ENCODE results near the gene ADPRHL1.

The ADPRHL1 gene

DNA sequence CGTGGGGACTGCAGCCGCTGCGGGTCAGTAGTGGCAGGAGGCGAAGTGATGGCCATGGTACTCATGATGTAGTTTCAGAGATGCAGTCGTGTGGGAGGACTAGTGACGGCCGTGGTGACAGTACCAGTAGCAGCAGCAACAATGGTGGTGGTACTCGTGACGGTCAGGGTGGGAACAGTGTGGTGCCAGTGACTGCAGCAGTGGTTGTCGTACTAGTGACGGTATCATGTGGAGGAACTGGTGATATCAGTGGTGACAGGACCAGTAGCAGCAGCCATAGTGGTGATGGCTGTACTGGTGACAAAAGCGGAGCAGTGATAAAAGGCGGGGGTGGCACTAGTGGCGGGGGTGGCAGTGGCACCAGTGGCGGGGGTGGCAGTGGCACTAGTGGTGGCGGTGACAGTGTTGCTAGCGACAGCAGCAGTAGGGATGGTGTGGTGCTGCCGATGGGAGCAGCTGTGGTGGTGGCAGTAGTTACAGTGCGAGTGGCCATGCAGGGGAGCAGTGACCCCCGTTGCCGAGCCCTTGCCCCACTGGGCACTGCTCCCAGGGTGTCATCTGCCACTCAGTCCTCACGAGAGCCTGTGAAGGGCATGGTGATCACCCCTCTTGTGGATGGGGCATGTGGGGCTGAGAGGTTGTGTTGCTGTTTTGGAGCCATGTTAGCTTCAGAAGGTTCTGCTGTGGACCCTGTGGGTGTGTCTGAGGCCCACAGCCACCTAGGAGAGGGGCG is 22.7 kb downstream of the ADPRHL1 start:
- no peak for DNase-seq

- no peak for DNase-seq
Measured at GRCh38 chr13:113429608-113429985, 23.7 kb downstream of the ADPRHL1 start.

DNA sequence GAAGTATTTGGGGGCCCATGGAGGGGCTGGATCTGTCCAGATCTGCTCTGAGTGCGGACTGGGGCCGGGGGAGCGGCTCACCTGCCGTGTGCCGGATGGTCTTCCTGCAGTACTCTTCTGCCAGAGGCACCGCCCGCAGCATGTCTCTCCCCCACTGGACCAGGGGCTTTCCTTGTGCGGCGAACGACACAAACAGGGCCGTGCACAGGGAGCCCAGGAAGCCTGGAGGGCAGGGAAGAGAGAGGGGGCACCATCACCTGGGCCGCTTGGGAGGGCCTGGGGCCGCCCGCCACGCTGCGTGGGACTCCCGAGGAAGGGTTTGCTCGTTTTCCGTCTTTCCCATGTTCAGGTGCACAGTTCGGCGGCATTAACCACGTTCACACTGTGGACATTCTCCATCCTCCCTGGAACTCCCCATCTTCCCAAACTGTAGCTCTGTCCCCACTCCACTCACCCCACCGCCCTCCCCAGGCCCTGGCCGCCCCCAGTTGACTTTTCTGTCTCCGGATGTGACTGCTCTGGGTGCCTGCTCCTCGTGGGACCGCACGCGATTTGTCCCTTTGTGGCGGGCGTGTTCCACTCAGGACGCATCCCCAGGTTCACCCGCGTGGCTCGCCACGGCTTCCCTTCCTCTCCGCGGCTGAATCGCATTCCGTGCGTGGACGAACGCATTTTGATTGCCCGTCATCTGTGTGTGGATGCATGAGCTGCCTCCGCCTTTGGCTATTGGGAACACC is 24.2 kb downstream of the ADPRHL1 start:
- no peak for DNase-seq

- DNase-seq, result no peak
Measured at GRCh38 chr13:113428469-113428865, 24.8 kb downstream of the ADPRHL1 start.

DNA sequence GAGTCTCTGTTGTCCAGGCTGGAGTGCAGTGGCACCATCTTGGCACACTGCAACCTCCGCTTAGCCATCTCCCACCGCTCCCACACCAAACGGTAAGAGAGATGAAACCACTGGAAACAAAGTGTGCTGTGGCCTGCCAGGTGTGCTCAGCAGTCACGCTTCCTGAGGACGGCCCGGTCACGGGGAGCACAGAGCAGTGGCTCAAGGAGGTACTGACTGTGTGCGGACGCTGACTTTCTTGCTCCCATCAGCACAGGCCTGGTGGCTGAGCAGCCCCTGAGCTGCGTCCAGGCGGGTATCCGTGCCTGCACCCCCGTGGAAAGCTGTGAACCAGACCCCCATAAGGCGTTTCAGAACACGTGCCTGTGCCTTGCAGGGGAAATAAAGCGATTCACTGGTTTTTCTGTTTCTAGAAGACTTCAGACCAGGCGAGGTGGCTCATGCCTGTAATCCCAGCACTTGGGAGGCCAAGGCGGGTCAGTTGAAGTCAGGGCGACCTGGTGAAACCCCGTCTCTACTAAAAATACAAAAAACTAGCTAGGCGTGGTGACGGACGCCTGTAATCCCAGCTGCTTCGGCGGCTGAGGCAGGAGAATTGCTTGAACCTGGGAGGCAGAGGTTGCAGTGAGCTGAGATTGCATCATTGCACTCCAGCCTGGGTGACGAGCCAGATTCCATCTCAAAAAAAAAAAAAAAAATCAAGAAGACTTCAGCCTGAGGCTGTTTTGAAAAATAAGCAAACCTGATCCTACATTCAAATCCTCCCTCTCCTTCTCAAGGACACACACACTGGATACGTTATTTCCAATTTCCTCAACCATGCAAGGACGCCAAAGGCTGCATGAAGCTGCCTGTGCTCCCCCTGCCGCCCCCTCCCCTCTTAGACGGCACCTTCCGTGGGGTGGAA is 25.5 kb downstream of the ADPRHL1 start:
- no peak for DNase-seq

GRCh38 chr13:113426591-113426986 is 26.7 kb downstream of the ADPRHL1 start:
- no peak for DNase-seq

DNA sequence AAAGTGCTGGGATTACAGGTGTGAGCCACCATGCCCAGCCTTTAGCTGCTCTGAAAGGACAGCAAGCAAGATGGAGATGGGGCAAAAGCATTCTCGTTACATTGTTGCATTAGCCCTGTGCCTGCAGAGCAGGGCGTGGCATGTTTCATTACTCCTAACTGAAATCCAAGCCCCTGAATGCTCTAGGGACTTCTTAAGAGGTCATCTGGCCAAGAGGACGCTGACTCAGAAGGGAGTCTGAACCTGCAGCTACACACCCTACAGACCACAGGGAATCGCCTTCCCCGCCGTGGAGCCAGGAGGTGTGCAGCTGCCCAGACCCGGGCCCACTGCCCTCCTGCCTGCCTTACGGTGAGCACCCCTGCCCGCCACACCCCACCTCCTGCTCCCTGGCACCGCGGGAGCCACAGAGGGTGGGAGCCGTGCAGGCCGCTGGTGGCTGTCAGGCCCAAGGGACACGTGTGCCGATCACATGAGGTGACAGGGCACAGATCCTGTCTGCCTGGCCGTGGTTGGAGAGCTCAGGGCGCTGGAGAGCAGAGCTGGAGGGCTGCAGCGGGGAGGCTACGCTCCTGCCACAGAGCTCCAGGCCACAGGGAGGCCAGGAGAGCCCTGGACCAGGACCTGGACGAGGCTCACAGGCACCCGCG is 27.2 kb downstream of the ADPRHL1 start:
- DNase-seq, result no peak

DNA sequence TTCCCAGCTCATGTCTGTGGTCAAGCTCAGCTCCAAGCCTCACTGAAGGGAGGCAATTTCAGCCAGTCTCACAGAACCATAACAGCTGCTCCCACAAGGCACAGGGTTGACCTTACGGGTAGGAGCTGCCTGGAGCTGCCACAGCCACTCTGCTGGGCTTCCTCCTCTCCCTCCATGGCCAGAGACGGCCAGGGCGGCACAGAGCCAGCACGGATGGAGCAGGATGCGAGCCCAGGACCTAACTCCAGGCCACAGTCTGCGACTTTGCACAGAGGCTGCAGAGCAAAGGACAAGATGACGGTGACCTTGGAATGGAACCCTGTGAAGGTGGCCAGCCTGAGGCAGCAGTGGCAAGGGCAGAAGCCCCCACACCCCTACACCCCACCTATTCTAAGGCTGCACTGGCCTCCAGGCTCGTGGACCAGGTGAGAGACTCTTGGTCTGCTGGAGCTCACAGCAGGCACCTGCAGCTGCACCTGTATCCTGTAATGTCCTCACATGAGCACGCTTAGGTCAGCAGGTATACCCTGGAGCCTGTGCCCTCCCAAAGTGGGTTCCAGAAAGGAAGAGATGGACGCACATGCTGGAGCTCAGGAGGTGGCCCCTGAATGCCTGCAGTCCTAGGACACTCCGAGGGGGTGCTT is 29.6 kb downstream of the ADPRHL1 start:
- no peak for DNase-seq

DNA sequence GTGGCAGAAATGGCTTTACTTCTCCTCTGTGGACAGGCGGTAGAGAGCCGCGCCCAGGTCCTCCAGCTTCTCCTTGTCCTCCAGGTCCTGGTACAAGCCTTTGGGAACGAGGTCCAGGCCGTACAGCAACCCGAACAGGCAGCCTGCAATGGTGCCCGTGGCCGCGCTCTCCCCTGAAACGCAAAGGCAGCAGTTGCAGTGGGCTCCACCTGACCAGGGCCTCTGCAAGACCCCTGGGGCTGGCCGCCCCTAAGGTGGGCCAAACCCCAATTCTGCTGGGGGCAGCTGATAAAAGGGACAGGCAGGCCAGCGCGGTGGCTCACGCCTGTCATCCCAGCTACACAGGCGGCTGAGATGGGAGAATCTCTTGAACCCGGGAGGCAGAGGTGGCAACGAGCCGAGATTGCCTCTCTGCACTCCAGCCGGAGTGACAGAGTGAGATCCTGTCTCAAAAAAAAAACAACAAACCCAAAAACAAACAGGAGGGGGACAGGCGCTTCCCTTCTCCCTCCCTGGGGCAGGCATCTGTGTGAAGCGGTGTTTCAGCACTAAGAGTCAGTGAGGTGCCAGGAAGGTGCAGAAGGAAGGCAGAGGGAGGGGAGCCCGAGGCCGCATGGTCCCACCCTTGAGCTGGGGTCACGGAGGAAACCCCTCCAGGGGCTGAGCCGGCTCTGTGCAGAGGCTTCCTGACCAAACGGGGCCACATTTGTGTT is 30.3 kb downstream of the ADPRHL1 start:
- DNase-seq, result no peak

- no peak for DNase-seq
Measured at GRCh38 chr13:113421673-113422270, 31.5 kb downstream of the ADPRHL1 start.

DNA sequence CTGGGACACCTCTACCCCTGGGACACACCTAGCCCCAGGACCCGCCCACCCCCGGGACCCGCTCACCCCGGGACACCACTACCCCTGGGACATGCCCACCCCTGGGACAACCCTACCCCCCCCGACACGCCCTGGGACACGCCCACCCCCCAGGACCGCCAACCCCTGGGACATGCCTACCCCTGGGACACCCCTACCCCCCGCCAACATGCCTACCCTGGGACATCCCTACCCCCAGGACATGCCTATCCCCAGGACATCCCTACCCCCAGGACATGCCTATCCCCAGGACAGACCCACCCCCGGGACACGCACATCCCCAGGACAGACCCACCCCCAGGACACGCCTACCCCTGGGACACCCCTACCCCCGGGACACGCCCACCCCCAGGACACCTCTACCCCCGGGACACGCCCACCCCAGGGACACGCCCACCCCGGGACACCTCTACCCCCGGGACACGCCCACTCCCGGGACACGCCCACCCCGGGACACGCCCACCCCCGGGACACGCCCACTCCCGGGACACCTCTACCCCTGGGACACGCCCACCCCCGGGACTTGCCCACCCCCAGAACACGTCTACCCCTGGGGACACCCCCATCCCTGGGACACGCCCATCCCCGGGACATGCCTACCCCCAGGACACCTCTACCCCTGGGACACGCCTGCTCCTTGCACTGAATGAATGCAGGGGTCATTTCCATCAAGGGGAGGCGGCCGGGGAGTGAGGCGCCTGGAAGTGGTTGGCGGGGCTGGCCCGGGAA is 32.3 kb downstream of the ADPRHL1 start:
- DNase-seq, result no peak

- DNase-seq, result no peak
Measured at GRCh38 chr13:113420232-113420631, 33.1 kb downstream of the ADPRHL1 start.

DNA sequence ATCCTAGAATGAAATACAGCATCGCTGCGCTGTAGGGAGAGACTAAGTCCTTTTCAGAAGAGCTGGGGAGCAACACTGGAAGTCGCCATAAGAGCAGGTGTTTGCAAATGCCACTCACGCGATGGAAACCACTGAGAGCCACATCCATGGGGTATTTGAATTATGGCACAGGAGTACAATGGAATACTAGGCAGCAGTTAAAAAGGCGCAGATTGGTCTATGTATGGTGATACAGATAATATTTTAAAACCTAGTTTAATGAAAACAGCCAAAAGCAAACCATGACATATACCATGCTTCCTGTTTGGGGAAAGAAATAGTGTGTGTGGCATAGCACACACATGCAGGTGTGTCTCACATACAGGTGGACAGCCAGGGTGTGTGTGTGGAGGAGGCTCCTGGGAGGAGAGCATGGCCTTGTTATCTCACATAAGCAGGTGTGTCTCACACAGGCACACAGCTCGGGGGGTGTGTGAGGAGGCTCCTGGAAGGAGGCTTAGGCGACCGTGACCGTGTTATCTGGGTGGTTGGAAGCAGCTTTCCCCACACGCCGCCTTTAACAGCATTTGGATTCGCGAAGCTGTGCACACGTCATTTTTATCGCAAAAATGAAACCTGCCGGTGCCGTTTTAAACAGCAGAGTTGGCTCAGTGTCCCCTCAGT is 33.6 kb downstream of the ADPRHL1 start:
- no peak for DNase-seq

DNA sequence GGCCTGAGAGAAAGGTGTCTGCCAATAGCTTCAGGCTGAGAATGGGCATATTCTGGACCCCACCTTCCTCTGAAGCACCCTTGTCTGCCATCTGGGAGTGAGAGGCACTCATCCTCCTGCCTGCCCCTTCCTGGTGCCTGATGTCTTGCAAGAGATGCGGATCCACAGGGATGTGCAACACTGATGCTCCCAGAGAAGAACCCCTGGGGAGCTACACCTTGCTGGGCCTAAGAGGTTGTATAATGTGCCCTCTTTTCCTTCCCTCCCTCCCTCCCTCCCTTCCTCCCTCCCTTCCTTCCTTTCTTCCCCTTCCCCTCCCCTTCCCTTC is 34.6 kb downstream of the ADPRHL1 start:
- DNase-seq, result no peak

DNA sequence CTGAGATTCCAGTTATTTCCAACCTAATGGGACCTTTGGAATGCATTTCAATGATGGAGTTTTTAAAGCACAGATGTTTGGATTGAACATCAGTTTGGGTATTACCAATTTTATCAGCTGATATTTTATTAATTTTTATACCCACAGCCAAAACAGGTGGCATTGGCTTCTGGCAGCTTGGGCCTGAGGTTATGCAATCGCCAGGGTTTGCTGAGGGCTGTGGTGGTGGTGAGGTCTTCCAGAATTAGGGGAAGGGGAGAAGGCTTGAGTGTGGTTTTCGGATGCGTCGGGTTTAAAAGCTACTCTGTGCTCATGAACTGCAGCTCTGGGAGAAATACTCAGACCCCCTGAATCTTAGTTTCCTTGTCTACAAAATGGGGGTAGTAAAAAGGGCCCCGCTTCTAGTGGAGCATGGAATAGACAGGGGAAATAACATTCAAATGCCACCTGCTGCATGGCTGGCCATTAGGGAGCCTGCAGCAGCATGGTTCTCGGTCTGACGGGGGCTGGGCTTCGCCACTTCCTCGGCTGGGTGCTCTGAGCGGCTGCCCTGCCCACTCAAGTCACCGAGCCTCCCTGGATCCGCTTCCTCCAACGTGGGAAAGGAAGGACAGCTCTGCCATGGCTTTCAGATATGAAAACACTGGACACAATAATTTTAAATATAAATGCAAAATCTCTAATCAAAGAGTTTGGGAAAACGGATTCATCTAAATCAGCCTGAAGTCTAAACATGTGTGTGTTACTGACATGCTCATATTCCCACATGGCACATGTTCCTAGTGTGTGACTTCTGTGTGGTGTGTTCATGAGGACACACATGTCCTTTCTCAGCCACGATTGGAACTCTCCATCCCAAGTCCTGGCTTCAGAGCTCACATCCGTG is 35.2 kb downstream of the ADPRHL1 start:
- no peak for DNase-seq

DNA sequence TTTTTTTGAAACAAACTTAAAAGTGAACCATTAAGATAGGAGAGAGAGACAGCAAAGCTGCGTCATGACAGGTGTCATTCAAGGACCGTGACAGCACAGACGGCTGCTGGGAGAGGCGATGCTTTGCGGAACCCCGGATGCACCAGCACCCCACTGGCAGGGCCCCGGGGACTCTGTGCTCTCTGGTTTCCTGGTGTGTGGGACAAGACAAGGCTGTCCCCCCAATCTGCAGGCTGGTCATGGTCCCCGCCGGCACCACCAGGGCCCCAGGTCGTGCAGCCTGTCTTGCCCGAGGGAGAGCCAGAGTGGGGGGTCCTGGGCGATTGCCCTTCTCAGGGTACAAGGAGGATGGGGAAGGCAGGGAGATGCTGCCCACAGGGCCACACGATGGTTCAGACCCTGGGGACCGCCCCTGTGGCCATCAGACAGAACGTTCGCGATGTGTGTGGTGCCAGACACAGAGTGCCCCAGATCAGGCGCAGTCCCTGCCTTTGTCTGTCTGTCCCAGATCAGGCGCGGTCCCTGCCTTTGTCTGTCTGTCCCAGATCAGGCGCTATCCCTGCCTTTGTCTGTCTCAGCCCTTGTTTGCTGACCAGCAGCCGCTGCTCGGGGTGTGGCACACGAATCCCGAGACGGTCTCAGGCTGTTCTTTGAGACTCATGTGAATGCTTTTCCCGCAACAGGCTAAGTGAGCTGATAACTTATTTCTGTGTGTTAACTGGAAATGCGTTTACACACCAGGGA is 36.1 kb downstream of the ADPRHL1 start:
- DNase-seq, result no peak

DNA sequence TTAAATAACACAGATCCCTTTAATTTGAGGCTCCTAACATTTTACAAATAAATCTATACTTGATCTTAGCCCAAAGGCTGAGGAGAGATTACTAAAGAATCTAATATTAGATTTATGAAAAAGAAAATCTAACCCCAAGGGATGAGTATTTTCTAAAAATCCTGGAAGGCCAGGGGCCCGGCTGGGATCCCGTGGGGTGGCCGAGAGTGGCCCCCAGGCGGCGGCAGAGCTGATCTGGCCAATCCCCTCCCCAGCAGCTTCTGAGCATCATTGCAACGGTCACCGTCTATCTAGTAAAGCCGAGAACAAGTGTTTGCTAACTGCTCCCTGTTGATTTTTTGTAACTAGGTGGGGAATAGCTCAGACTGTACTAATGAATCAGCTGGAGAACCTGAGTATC is 37.5 kb downstream of the ADPRHL1 start:
- DNase-seq, result no peak

DNA sequence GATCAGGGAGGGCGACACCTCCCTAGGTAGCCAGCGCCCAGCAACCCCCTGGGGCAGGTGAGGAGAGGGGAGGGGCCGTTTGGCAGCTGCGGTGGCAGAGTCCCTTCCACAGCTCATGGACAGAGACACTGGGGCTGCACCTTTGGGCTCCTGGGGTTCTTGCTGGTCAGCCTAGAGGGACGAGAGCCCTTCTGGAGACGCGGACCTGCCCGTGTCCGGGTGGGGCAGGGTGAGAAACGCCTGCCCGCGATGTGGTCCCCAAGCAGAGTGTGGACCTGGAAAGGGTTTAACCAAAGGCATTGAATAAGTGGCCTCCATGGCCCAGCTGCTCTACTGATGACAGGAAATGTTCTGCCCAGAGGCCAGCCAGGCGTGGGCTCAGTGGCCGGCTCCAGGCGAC is 38.3 kb downstream of the ADPRHL1 start:
- DNase-seq, result no peak
